Stomach (tissue), 9 donors: ENCODE measurements around the gene GAS2. TPM values are rescaled to one million over a fixed set of nuclear protein-coding genes. Genes with fewer than 3 reads are reported as not detected.

Source experiments
- DNase-seq, 2 donors: peaks; one replicate each; pipeline versions ENCODE4 v3.0.0 to v3.0.0-alpha.2; 2013 to 2019
- H3K27ac ChIP-seq, 5 donors: fragments of 200-600 bp in 4 of 5; sonication (generic) in 4 of 5; one replicate each; pipeline ENCODE4 v1.5.1; 2013 to 2019; ENCODE audit warnings: mild to moderate bottlenecking in 1 of 5, moderate library complexity in 1 of 5
- H3K27me3 ChIP-seq, 3 donors: fragments of 200-600 bp; sonication (generic); one replicate each; pipeline ENCODE4 v1.5.1; 2017 to 2019; ENCODE audit warnings: mixed run types in 1 of 3
- H3K36me3 ChIP-seq, 4 donors: fragments of 200-600 bp; sonication (generic); 1 replicate in 3 of 4; 2 replicates in 1 of 4; pipeline ENCODE4 v1.5.1; 2016 to 2019
- H3K4me1 ChIP-seq, 4 donors: fragments of 200-600 bp; sonication (generic); one replicate each; pipeline ENCODE4 v1.5.1; 2016 to 2019
- H3K4me3 ChIP-seq, 4 donors: fragments of 200-600 bp; sonication (generic) in 3 of 4; one replicate each; pipeline ENCODE4 v1.5.1; 2016 to 2019; ENCODE audit warnings: mild to moderate bottlenecking in 1 of 4
- H3K9me3 ChIP-seq, 4 donors: fragments of 200-600 bp; sonication (generic); one replicate each; pipeline ENCODE4 v1.5.1; 2016 to 2019
- EP300 ChIP-seq: sonication (generic); formaldehyde crosslinking; IDR thresholded peaks from one replicate; pipeline ENCODE4 v1.6.1; 2017; ENCODE audit warnings: antibody characterized with exemption
- POLR2A ChIP-seq, 4 donors: fragments of 450-650 bp; IDR thresholded peaks; one replicate each; pipeline ENCODE4 v1.6.1; 2016; ENCODE audit warnings: antibody characterized with exemption in 4 of 4, control low read depth in 2 of 4, mild to moderate bottlenecking in 1 of 4, moderate library complexity in 1 of 4
- POLR2AphosphoS5 ChIP-seq, 3 donors: sonication (generic); formaldehyde crosslinking; IDR thresholded peaks; one replicate each; pipeline ENCODE4 v1.6.1; 2016; ENCODE audit warnings: antibody characterized with exemption in 3 of 3
- WGBS, 5 donors: extraction: QIAGEN DNeasy Blood & Tissue Kit in 3 of 5; methylation state at CpG; one replicate each; pipeline versions ENCODE4 v1.1.5 to v1.1.7; 2013 to 2018; 5-methylcytosine and 5-hydroxymethylcytosine counted together
- intact Hi-C: fragments of 100-400 bp; cut with DNase I; formaldehyde crosslinking; loops from one replicate; pipeline ENCODE4 v1.15.1; 2023; ENCODE audit warnings: low total_unique reads
- polyA plus RNA-seq, 3 donors: library from polyadenylated mRNA; stranded (reverse); fragments of 200-250 nt; gene quantifications; one replicate each; pipeline ENCODE4 v1.2.3, GENCODE V29; 2013
- total RNA-seq, 5 donors: library from RNA; depleted of rRNA; stranded (reverse); fragments of >200 nt; gene quantifications; one replicate each; pipeline versions ENCODE4 v1.1.0 to v1.2.3, GENCODE V29; 2014 to 2016
- TF ChIP-seq, protein P1 (sequence below), 7 experiments: fragments of 450-650 bp in 4 of 7; fragments of 200-600 bp in 3 of 7; sonication (generic) in 3 of 7; IDR thresholded peaks; one replicate each; pipeline ENCODE4 v1.5.1; 2016 to 2019; ENCODE audit warnings: antibody characterized with exemption in 7 of 7, control low read depth in 2 of 7, mild to moderate bottlenecking in 1 of 7
- donor health status: healthy with polysubstance abuse.
- donor health status: Bipolar disorder and iron deficiency.
- donor health status: healthy.

GAS2 gene
- total and polyA plus RNA-seq, 8 donors, result 0.45 to 39.4 (median 3.7) TPM

GRCh38 chr11:22780952-22781593 is 114.7 kb downstream of the GAS2 start:
- intact Hi-C loops, result loop anchor here (10.0 kb wide), 1 partner anchor 446 kb away; the partner anchor contains the start of gene SLC17A6
- Histone ChIP-seq H3K4me1 (no peaks in the 10 kb centered on the region), H3K4me3 (no peak overlapping the region), H3K9me3 (peaks cover 0 to 6% (median 0%) of the 10 kb centered on the region in 4 donors), H3K27ac (no peak overlapping the region), H3K36me3 (no peaks in the 10 kb centered on the region), H3K27me3 (no peaks in the 10 kb centered on the region)
- peak in 1 of 2 donors; percentile 27 for DNase-seq
- TF ChIP-seq, protein P1, sequence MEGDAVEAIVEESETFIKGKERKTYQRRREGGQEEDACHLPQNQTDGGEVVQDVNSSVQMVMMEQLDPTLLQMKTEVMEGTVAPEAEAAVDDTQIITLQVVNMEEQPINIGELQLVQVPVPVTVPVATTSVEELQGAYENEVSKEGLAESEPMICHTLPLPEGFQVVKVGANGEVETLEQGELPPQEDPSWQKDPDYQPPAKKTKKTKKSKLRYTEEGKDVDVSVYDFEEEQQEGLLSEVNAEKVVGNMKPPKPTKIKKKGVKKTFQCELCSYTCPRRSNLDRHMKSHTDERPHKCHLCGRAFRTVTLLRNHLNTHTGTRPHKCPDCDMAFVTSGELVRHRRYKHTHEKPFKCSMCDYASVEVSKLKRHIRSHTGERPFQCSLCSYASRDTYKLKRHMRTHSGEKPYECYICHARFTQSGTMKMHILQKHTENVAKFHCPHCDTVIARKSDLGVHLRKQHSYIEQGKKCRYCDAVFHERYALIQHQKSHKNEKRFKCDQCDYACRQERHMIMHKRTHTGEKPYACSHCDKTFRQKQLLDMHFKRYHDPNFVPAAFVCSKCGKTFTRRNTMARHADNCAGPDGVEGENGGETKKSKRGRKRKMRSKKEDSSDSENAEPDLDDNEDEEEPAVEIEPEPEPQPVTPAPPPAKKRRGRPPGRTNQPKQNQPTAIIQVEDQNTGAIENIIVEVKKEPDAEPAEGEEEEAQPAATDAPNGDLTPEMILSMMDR (IDR thresholded peaks at IDR 0.05), result no peak
- TF ChIP-seq EP300, result no peak
- WGBS, 5 donors, result 37 to 50% (median 44%) methylated on average over 3 of the region's 3 CpGs

DNA sequence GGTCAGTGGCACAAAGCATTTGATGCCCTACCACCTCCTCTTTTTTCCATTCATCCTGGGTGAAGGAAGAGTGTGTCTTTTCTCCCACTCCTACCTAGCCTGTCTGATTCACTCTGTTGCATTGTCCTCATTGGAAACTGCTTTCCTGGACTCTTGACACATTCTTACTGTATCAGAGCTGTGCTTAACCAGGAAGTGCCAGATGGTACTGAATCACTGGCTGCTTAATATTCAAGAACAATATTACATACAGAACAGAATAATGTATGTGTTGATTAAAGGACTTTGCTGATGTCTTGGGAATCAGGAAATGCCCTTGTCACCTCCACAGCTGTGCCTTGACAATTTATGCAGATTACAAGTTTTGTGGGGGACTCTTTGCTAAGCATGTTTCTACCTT is 118.8 kb downstream of the GAS2 start:
- no peaks in the 10 kb centered on the region for H3K27me3 ChIP-seq
- H3K27ac ChIP-seq, result no peak overlapping the region
- peak in 1 of 2 donors; percentile 25 for DNase-seq
- intact Hi-C loops, result loop anchor here (10.0 kb wide), 1 partner anchor 450 kb away; the partner anchor contains the start of gene SLC17A6
- no peak overlapping the region for H3K4me3 ChIP-seq
- TF ChIP-seq, protein P1 (IDR thresholded peaks at IDR 0.05), result no peak
- no peak for TF ChIP-seq POLR2A (IDR thresholded peaks at IDR 0.05)
- TF ChIP-seq EP300, result no peak
- TF ChIP-seq POLR2AphosphoS5 (IDR thresholded peaks at IDR 0.05), result no peak
- peaks cover 0 to 6% (median 0%) of the 10 kb centered on the region in 4 donors for H3K9me3 ChIP-seq
- no peaks in the 10 kb centered on the region for H3K36me3 ChIP-seq
- H3K4me1 ChIP-seq, result no peaks in the 10 kb centered on the region

- intact Hi-C loops, result loop anchor here (10.0 kb wide), 1 partner anchor 452 kb away; the partner anchor contains the start of gene SLC17A6
- no peak overlapping the region for H3K4me3 ChIP-seq
- no peak for DNase-seq
- no peak overlapping the region for H3K27ac ChIP-seq
- no peaks in the 10 kb centered on the region for H3K36me3 ChIP-seq
- TF ChIP-seq POLR2AphosphoS5 (IDR thresholded peaks at IDR 0.05) (no peak), EP300 (no peak), POLR2A (IDR thresholded peaks at IDR 0.05) (no peak)
- TF ChIP-seq, protein P1 (IDR thresholded peaks at IDR 0.05), result no peak
- no peaks in the 10 kb centered on the region for H3K4me1 ChIP-seq
- H3K9me3 ChIP-seq, result peaks cover 0 to 6% (median 0%) of the 10 kb centered on the region in 4 donors
- H3K27me3 ChIP-seq, result no peaks in the 10 kb centered on the region
- WGBS, 5 donors, result 80 to 86% (median 82%) methylated on average over 3 of the region's 3 CpGs
These were observed 120.1 kb downstream of the GAS2 start for GRCh38 chr11:22786475-22786874.

GRCh38 chr11:22787055-22787454 is 120.6 kb downstream of the GAS2 start:
- H3K36me3 ChIP-seq, result no peaks in the 10 kb centered on the region
- intact Hi-C loops, result loop anchor here (10.0 kb wide), 1 partner anchor 452 kb away; the partner anchor contains the start of gene SLC17A6
- WGBS, 5 donors, result 64 to 75% (median 72%) methylated on average over 2 of the region's 2 CpGs

More at GRCh38 chr11:22787055-22787454, 120.6 kb downstream of the GAS2 start:
- Histone ChIP-seq H3K9me3 (peaks cover 0 to 6% (median 0%) of the 10 kb centered on the region in 4 donors), H3K4me1 (no peaks in the 10 kb centered on the region), H3K27ac (no peak overlapping the region), H3K4me3 (no peak overlapping the region), H3K27me3 (no peaks in the 10 kb centered on the region)
- DNase-seq, result no peak
- TF ChIP-seq, protein P1 (IDR thresholded peaks at IDR 0.05), result no peak
- TF ChIP-seq EP300, result no peak
- TF ChIP-seq POLR2AphosphoS5 (IDR thresholded peaks at IDR 0.05), result no peak
- no peak for TF ChIP-seq POLR2A (IDR thresholded peaks at IDR 0.05)
